Mucosa of gallbladder (tissue), 1 donor: ENCODE results near the gene FYB2. TPM values are rescaled to one million over a fixed set of nuclear protein-coding genes. Genes with fewer than 3 reads are reported as not detected.
A peak's percentile ranks its signal among the peaks of the same experiment; 100 is the strongest.
"Not testable (repeated sequence)": the region's sequence is repeated elsewhere in the genome, so short reads cannot be mapped to it uniquely, and the experiment has no call there.

Experiments used
- DNase-seq: peaks from one replicate; pipeline ENCODE4 v3.0.0-alpha.2; 2020; ENCODE audit warnings: low spot score
- total RNA-seq: library from RNA; stranded (reverse); gene quantifications from one replicate; pipeline ENCODE4 v1.2.1, GENCODE V29; 2021
- donor health status: DM: no; HTN: no; CAD: no.

The FYB2 gene
- total RNA-seq, 1 donor from 2014 or later = not detected

DNA sequence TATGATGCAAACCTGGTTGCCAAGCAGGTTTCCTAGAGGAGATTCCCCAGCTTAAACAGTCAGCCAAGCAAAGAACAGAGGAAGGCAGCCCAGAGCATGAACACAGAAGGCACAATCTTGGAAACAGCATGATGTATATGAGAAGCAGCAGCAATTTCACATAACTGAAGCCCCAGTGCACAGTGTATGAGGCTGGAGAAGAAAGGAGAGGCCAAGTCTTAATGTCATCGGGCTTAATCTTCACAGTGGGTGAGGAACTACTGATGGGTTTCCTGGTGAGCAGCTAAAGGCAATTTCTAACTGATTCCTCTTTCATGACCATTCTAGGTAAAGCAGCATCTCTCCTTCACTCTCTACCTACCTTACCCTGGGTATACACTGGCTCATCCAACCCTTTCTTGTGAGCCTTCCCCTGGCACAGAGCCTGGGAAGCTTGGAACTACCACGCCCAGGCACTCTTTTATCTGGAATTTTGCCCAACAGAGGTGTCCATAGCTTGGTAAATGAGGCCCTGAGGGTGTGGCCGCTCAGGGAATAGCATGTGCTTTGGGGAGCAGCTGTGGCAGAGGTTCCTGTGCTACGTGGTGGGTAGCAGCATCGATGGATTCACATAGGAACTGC is 22.0 kb downstream of the FYB2 start:
- peak; percentile 51 for DNase-seq

- no peak for DNase-seq
These were observed 23.3 kb downstream of the FYB2 start for GRCh38 chr1:56795870-56796269.

- no peak for DNase-seq
These were observed 29.2 kb downstream of the FYB2 start for GRCh38 chr1:56790036-56790435.

DNA sequence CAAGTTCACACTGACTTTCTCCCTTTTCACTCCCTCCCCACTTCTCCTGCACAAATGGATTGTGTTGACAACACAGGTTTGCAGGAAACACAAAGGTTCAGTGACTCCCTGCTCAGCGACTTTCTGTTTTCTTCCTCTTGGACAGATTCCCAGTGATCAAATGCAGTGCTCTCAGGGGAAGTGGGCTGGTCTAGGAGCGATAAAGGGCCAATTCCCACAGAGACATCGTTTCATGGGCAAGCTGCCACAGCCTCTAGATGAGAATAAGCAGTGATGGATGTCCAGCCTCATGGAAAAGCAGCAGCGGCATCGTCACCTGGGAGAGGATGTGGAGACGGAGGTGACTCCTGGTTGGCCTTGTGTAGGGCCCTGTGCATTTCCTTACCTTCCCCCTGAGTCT is 30.6 kb downstream of the FYB2 start:
- DNase-seq = peak; percentile 53

DNA sequence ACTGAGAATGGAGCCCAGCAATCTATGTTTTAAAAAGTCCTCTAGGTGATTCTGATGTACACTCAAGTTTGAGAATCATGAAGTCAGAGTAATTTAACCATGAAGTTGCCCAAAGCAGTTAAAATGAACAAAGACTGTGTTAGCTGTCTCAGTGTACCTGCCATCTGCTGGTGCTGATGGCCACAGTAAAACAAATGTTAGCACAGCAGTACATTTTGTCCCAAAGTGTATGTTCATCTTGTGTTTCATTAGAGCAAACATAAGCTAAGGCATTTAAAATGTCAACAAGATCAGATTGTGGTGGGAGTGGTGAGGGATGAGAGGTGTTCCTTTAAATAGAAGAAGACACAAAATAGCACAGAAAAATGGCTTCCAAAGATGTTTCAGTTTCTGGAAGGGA is 31.1 kb downstream of the FYB2 start:
- no peak for DNase-seq

DNA sequence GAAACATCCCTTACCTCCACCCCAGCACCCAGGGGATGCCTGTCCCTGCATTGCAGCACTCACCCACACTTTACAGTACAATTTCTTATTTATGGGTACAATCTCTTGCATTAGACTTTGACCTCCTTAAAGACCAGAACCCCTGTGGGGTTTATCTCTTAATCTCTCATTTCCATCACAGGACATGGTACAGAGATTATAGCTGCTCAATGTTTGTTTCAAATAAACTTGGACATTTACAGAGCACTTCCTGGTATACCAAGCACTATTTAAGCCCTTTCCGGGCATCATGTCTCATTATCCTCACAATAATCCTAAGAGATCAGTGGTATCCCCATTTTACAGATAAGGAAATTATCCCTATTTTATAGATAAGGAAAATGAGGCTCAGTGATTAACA is 31.9 kb downstream of the FYB2 start:
- no peak for DNase-seq

DNA sequence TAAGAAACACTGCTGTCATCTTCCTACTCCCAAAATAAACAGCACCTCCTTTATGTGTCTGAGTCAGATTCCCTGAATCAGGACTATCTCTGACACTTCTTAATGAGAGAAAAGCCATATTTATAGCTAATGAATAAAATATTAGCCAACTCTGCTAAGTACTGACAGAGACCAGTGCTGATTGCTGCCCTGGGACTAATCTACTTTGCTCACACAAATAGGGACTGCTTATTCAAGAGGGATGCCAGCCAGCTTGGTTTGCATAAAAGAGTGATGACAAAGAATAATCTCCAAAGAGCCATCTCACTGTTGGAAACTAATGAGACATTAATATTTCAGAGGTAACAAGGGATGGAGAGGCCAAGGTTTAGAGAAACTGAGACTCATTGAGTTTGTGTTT is 36.4 kb downstream of the FYB2 start:
- DNase-seq = no peak

GRCh38 chr1:56780826-56781225 is 38.4 kb downstream of the FYB2 start:
- DNase-seq = no peak

DNA sequence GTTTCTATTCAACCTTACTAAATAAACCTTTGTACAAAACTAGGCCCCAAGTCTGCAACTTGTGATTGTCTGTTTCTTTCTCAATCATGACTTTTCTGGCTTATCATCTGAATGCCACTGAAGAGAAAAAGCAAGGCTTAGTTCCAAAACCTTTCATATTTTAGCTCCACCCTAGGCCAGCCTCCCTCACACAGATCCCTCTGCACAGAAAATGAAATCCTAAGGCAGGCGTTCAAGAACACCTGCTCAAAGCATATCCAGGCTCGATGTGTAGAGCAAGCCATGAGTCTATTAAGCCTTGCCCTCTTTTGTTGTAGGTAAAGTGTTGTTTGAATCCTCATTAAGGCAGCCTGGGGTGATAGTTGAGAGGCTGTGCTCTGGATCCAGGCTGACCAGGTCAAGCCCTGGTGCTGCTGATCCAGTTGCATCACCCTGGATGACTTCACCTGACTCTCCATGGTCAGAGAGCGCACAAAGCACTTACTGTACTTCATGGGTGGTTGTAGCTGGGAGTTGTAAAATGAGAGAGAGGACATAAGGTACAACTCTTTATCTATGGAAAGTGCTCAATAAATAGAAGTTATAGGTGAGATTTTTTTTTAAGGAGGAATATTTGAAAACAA is 39.0 kb downstream of the FYB2 start:
- no peak for DNase-seq

DNA sequence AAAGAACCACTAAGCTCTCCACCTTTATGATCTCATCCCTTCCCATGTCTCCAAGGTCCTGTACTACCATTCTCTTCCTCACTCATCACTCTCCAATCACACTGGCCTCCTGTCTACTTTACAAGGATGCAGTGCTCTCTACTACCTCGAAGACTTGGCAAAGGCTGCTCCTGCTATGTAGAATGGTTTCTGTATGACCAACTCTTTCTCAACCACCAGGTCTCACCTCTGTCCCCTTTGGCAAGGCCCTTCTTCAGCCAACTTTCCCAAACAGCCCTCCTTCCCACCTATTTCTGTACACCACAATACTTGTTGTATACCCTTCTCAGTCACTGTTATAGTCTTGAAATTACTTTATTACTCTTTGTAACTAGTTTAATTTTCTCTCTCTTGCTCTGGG is 41.2 kb downstream of the FYB2 start:
- no peak for DNase-seq

DNA sequence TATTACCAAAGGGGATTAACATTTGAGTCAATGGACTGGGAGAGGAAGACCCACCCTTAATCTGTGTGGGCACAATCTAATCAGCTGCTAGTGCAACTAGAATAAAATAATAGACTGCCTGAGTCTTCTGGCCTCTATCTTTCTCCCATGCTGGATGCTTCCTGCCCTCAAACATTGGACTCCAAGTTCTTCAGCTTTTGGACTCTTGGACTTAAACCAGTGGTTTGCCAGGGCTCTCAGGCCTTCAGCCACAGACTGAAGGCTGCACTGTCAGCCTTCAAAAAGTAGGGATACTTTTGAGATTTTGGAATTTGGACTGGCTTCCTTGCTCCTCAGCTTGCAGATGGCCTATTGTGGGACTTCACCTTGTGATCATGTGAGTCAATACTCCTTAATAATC is 44.5 kb downstream of the FYB2 start:
- DNase-seq = not testable (repeated sequence)

- no peak for DNase-seq
These were observed 45.1 kb downstream of the FYB2 start for GRCh38 chr1:56774067-56774609.

DNA sequence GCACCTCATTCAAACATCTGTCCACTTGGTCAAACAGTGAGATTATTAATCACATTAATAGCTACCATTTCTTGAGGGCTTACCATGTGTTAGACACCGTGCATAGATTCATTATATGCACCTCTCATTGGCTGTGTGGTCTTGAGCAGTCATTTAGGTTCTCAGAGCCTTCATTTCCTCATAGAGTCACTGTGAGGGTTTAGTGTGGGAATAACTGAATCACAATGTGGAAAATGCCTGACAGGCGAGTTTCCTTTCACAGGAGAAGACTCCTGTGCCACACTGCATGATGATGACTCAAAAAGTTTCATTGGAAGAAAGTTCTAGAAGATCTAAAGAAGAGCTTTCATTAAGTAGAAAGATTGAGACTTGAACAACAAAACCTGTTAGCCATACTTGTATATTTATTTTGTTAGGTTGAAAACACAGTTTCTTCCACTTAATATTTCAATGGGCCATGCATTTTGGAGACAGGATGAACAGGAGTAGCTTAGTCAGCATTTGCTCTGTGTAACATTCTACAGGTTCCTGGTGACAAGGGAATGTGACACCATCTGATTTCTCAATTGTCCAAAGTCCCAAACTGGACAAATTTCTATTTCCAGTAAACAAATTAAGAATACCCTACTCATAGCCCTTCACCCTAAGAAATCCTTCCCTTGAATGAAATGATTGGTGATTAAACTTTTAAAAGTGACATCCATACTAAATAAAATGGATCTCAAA is 45.7 kb downstream of the FYB2 start:
- DNase-seq = no peak

DNA sequence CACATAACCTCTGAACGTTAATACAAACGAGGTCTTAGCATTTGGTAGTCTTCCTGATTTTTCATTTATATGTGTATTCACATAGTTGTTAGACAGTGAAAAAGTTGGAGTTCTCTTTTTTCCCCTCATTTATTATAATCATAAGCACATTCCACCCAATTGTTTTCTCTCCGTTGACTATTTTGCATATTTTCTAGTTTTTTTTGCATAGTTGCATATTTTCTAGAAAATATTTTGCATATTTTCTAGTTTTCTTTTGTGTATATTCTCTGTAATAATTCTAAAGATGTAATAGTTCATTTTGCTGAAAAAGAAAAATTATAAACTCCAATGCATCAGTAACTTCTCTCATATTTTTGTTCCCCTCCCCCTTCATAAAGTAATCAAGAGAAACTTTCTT is 47.5 kb downstream of the FYB2 start:
- no peak for DNase-seq

- no peak for DNase-seq
These were observed 60.4 kb downstream of the FYB2 start for GRCh38 chr1:56758794-56759193.

- peak; percentile 10 for DNase-seq
These were observed 61.1 kb downstream of the FYB2 start for GRCh38 chr1:56758135-56758534.

- DNase-seq = no peak
These were observed 63.3 kb downstream of the FYB2 start for GRCh38 chr1:56755911-56756310.

DNA sequence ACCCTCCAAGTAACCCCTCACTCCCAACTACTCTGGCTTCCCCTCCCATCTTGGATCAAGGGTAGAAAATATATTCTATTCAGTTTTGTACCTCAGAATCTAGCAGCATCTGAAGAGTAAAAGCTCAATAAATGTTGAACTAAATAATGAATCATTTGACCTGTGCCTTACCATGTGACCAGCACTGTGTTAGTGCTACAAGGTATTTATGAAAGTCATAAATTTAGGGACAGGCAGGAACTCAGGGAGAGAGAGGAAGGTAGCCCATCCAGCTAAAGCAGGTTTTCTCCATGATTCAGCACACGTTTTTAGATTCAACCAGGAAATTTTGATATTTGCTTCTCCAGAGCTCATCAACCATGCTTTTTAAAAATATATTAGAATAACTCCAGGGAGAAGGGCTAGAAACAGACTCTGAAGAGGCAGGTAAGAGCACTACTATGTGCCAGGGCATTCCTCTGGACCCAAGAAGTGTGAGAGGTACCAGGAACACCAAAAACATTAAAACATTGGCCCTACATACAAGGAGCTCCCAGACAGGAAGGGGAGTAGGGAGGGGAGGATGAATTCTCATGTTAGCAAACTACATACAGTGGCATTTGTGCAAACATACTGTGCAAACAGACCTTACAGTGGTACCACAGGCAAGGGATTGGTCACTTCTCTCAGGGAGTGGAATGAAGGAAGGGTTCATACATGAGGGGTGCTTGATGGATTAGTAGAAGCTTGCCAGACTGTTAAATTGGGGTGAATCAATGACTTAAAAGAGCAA is 64.3 kb downstream of the FYB2 start:
- DNase-seq = no peak

- no peak for DNase-seq
These were observed 74.0 kb downstream of the FYB2 start for GRCh38 chr1:56745231-56745630.

- DNase-seq = no peak
These were observed 90.2 kb downstream of the FYB2 start for GRCh38 chr1:56728964-56729363.

- DNase-seq = no peak
These were observed 92.5 kb downstream of the FYB2 start for GRCh38 chr1:56726706-56727105.

DNA sequence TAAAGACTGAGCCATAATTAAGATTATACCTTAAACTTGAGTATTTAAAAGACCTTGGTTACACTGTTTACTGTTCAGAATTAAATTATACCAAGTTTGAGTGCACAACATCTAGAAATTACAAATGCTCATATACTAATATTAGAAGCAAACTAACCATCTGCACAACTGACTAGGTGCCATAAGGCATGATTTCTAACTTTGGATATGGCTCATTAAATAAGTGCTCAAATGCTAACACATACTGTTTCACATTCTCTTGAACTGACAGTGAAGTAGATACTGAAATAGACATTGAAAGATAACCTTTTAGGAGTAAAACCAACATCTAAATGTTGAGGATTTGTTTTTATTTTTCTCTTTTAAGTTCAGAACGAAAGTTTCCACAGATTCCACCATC is 100.0 kb downstream of the FYB2 start:
- no peak for DNase-seq
